GM18858 (cell line): ENCODE measurements around the gene TMEM181.

Source experiments
- ATAC-seq: cut with Tn5 transposase; IDR thresholded peaks from one replicate; pipeline ENCODE4 v1.9.1; 2021; ENCODE audit not compliant: unreplicated experiment

TMEM181 gene

DNA sequence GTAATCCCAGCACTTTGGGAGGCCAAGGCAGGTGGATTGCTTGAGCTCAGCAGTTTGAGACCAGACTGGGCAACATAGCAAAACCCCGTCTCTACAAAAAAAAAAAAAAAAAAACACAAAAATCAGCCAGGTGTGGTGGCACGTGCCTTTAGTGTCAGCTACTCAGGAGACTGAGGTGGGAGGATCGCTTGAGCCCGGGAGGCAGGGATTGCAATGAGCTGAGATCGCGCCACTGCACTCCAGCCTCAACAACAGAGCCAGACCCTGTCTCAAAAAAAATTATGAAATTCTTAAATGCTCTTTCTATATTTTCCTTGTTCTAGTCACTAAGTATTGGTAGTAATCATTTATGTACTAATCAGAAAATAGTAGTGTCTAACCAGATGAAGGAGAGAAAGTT is 120.6 kb downstream of the TMEM181 start:
- ATAC-seq = no peak

DNA sequence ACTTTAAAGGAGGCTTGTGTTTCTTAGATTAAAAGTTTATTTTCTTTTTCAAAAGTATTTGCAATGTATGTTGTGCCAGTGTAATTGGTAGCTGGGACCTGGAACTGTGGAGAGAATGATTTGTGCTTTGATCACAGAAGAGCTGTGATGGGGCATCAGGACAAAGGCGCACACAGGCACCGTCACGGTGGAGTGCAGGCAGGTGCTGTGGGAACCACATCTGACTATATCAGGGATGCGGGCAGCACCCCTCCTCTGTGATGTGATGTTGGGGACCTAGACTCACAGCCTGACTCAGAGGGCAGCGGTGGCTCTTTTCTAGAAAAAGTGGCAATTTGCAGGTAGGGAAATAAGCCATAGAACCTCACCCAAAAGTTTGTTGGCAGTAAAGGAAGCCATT is 124.4 kb downstream of the TMEM181 start:
- ATAC-seq = no peak

DNA sequence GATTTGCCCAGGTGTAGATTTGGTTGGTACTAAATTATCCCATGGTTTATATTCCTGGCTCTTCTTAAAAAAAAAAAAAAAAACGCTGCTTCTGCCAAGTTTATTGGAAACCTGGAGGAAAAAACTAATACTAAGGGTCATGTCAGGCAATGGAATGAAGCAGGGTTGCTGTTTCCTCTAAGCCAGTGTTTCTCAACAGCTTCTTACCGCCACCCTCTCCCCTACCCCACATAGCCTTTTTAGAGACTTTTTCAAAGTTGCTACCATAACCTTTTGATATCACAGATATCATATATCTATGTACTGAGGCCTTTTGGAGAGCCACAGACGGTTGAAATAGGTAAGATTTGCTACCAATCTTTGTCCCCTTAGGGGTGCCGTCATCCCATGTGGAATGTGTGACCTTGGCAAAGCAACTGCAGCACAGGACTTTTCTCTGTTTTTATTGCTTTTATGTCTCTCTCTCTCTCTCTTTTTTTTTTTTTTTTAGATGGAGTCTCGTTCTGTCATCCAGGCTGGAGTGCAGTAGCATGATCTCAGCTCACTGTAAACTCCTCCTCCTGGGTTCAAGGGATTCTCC is 124.9 kb downstream of the TMEM181 start:
- ATAC-seq = no peak
